DMS114 treated with DMSO at 0.1 percent for 48 hours (cell line): ENCODE measurements around the gene NDUFB5.
"Not testable (repeated sequence)": the region's sequence is repeated elsewhere in the genome, so short reads cannot be mapped to it uniquely, and the experiment has no call there.

Experiments used
- DNase-seq: peaks from one replicate; lab custom pipeline; 2025; ENCODE audit not compliant: unreplicated experiment; lab: John Stamatoyannopoulos, UW

NDUFB5 gene

GRCh38 chr3:179630753-179631451, 26.3 kb downstream of the NDUFB5 start:
- DNase-seq = no peak

DNA sequence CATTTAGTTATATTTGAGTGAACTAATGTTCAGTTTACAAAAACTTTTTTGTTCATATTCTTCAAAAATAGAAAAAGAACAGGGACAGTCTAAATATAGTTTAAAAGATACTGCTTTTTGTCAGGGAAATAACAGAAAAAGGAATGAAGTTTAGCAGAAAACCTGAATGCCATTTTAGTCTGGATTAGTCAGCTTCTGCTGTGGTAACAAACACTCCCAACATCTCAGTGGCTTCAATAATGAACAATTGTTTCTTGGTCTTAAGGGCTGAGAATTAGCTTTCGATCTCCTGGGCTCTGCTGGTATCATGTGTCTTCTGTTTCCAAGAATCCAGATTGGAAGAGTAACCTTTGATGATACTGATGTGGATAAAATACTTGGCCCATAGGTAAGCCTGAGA, 35.9 kb downstream of the NDUFB5 start:
- no peak for DNase-seq

- no peak for DNase-seq
These were observed 38.3 kb downstream of the NDUFB5 start for GRCh38 chr3:179642871-179643270.

DNA sequence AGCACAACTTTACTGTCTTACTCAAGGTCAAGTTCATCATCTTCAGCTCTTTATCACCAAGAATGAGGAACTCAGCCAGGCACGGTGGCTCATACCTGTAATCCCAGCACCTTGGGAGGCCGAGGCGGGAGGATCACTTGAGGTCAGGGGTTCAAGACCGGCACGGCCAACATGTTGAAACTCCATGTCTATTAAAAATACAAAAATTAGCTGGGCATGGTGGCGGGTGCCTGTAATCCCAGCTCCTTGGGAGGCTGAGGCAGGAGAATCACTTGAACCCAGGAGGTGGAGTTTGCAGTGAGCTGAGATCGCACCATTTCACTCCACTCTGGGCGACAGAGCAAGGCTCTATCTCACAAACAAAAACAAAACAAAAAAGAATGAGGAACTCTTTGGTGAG, 39.2 kb downstream of the NDUFB5 start:
- DNase-seq = not testable (repeated sequence)

GRCh38 chr3:179646177-179646576, 41.6 kb downstream of the NDUFB5 start:
- DNase-seq = no peak

- no peak for DNase-seq
These were observed 47.3 kb downstream of the NDUFB5 start for GRCh38 chr3:179651687-179652446.

DNA sequence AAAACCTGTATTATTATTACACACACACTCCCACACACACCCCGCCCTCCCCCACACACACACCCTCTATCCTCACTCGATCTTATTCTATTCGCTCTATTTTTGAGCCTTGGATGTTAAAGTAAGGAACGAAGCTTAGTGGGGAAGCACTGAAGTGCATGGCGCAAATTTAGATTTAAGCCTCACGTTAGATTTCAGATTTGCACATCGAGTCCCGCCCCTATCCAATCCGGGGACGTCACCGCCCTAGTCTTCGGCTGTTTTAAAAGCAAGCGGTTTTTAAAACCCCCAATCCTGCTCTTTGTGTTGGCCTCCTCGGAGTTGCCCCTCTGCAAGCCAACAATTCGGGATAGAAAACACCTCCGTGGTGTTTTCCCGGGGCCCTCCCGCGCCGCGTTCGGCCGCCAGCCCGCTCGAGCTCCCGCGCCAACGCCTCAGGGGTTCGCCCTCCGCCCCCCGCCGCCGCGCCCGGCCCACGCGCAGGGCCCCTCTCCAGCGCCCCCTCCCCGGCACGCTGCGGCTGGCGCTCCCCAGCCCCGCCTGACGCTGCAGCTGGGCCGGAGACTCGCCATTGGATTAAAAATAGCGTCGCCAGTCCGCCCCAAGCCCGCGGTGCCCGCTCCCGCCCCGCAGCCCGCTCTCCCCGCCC, 48.0 kb downstream of the NDUFB5 start, which contains the start of gene USP13:
USP13 (plus strand) TSS at position 594 of the 649 bp plus-strand sequence. CDS start 186 bp downstream, outside the sequence.
- DNase-seq = peak; percentile 68

DNA sequence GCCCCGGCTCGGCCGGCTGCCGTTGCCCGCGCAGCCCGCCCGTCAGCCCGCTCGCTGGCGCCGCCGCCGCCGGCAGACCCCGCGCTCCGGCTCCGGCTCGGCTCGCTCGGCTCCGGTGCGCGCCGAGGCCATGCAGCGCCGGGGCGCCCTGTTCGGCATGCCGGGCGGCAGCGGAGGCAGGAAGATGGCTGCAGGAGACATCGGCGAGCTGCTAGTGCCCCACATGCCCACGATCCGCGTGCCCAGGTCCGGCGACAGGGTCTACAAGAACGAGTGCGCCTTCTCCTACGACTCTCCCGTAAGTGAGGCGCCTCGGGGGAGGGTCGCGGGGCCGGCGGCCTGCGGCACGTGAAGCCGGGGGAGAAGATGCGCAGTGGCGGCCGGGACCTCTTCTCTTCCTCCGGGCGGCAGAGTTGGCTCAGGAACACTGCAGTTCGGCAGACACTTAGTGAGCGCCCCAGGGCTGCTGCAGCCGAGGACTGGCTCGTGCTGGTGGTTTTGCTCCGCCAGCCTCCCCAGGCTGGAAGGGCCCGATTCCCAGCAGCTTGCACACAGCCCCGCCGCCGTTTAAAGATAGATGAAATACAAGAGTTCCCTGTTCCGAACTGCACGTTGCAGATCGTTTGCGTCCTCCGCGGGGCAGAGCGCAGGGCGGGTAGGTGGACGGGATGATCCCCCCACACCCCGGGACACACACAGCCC, 48.7 kb downstream of the NDUFB5 start:
- DNase-seq = peak; percentile 25

DNA sequence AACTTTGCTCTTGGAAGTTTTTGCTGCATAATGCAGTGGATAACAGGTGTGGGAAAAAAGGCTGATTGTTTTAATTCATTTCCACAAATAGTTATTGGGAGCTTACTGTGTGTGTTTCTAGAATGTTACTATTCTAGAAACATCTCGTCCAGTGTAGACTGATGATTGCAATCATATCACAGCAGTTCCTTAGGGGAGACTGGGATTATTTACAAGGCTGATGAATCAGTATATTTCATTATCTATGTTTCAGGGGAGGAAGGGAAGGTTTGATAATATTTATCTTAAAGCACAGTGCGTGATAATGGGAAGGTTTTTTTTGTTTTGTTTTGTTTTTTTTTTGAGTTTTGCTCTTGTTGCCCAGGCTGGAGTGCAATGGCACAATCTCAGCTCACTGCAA, 50.6 kb downstream of the NDUFB5 start:
- no peak for DNase-seq

DNA sequence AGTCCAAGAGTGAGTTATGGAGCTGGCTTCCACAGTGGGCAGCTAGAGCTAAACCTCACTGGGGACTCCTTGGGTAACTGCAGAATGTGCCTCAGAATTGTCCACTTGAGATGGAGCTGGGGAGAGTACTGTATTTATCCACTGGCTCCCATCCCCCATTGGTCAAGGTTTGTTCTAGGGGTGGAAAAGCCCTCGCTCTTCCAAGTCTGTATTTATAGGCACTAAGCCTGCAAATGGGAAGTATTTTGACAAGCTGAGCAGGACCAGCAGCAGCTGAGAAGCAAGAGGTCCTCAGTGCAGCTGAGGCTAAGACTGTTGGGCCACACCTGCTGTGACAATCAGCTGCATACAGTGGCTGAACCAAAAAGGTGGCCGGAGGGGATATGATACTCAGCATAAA, 54.0 kb downstream of the NDUFB5 start:
- no peak for DNase-seq

- no peak for DNase-seq
These were observed 56.3 kb downstream of the NDUFB5 start for GRCh38 chr3:179660872-179661271.

- no peak for DNase-seq
These were observed 57.2 kb downstream of the NDUFB5 start for GRCh38 chr3:179661777-179662176.

DNA sequence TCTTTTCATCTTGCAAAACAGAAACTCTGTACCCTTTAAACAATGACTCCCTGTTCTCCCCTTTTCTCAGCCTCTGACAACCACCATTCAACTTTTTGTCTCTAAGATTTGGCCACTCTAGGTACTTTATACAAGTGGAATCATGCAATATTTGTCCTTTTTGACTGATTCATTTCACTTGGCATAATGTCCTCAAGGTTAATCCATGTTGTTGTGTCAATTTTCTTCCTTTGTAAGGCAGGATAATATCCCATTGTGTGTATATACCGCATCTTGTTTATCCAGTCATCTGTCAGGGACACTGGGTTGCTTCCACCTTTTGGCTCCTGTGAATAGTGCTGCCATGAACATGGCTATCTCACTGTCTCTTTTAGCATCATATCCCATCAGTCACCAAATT, 58.5 kb downstream of the NDUFB5 start:
- no peak for DNase-seq

- no peak for DNase-seq
These were observed 61.4 kb downstream of the NDUFB5 start for GRCh38 chr3:179666030-179666429.

GRCh38 chr3:179666436-179667035, 61.9 kb downstream of the NDUFB5 start:
- DNase-seq = no peak

DNA sequence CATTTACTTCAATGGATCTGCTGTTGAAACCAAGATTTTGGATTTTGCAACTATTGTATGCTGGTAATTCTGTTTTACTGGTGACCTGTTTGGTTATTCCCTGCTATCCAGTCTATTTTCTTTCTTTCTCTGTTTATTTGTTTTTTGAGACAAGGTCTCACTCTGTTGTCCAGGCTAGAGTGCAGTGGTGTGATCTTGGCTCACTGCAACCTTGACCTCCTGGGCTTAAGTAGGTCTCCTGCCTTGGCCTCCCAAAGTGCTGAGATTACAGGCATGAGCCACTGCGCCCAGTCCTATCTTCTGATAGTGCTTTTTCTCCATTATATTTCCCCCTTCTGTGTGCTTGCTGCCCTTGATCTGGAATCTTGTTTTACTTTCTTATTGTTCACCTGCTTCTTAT, 63.8 kb downstream of the NDUFB5 start:
- DNase-seq = no peak

- DNase-seq = no peak
These were observed 65.7 kb downstream of the NDUFB5 start for GRCh38 chr3:179670311-179670710.

- no peak for DNase-seq
These were observed 66.7 kb downstream of the NDUFB5 start for GRCh38 chr3:179671309-179671708.

GRCh38 chr3:179671747-179672242, 67.2 kb downstream of the NDUFB5 start:
- DNase-seq = no peak

- DNase-seq = no peak
These were observed 68.3 kb downstream of the NDUFB5 start for GRCh38 chr3:179672918-179673317.

- DNase-seq = no peak
These were observed 68.9 kb downstream of the NDUFB5 start for GRCh38 chr3:179673523-179673922.
